IMR-90 (cell line): ENCODE data around the gene GNAI2. TPM values are rescaled to one million over a fixed set of nuclear protein-coding genes. Genes with fewer than 3 reads are reported as not detected.

ENCODE experiments used
- ATAC-seq: fragments of 200-7000 bp; cut with Tn5 transposase; 2 replicates; pipeline ENCODE4 v1.9.1; 2020; ENCODE audit warnings: low read depth, mild to moderate bottlenecking, moderate library complexity
- BruUV-seq: library from RNA; stranded (reverse); fragments of 400-500 nt; replicated peaks from 2 replicates; lab custom pipeline; 2021; lab: Mats Ljungman, UMichigan
- CTCF ChIA-PET: fragments of 300-600 bp; formaldehyde crosslinking; extraction: SDS; loops from one replicate; lab custom pipeline; 2021; ENCODE audit warnings: antibody characterized with exemption; lab: Yijun Ruan, JAX
- POLR2A ChIA-PET: fragments of 300-600 bp; sonication (Branson Sonifier 250); formaldehyde crosslinking; loops from one replicate; lab custom pipeline; 2022; ENCODE audit warnings: antibody characterized with exemption; ENCODE audit not compliant: unreplicated experiment; lab: Charles Lee
- DNase-seq: peaks from one replicate; pipeline ENCODE4 v3.0.0; 2013
- H2AFZ ChIP-seq: replicated peaks from 2 replicates; pipeline ENCODE3; 2013; ENCODE audit warnings: low read length, mild to moderate bottlenecking; ENCODE audit not compliant: poor library complexity
- H2AK5ac ChIP-seq: 2 replicates; pipeline ENCODE4 v1.6.1; 2013; ENCODE audit warnings: low read depth, low read length, inconsistent platforms
- H2AK9ac ChIP-seq: replicated peaks from 2 replicates; pipeline ENCODE3; 2013; ENCODE audit warnings: mild to moderate bottlenecking, low read depth, low read length, moderate library complexity; ENCODE audit not compliant: poor library complexity
- H2BK120ac ChIP-seq: 2 replicates; pipeline ENCODE4 v1.6.1; 2013; ENCODE audit warnings: low read depth, low read length, inconsistent platforms
- H2BK15ac ChIP-seq: 3 replicates; pipeline ENCODE4 v1.6.1; 2013; ENCODE audit warnings: low read depth, low read length, inconsistent platforms
- H2BK20ac ChIP-seq: 2 replicates; pipeline ENCODE4 v1.6.1; 2013; ENCODE audit warnings: low read depth, mild to moderate bottlenecking, inconsistent platforms, low read length, moderate library complexity
- H2BK5ac ChIP-seq: 2 replicates; pipeline ENCODE4 v1.6.1; 2013; ENCODE audit warnings: mild to moderate bottlenecking, low read depth, low read length, inconsistent platforms; ENCODE audit not compliant: poor library complexity, severe bottlenecking
- H3K14ac ChIP-seq: replicated peaks from 2 replicates; pipeline ENCODE4 v1.6.1; 2013; ENCODE audit warnings: low read depth, low read length, inconsistent platforms
- H3K18ac ChIP-seq: 2 replicates; pipeline ENCODE4 v1.6.1; 2013; ENCODE audit warnings: low read depth, low read length, control low read depth
- H3K23ac ChIP-seq: 2 replicates; pipeline ENCODE4 v1.6.1; 2013; ENCODE audit warnings: low read depth, low read length, inconsistent platforms
- H3K27ac ChIP-seq: 2 replicates; pipeline ENCODE4 v1.5.1; 2013; ENCODE audit warnings: mild to moderate bottlenecking, control low read depth, low read length; ENCODE audit not compliant: insufficient read depth
- H3K27me3 ChIP-seq: 2 replicates; pipeline ENCODE4 v1.6.1; 2013; ENCODE audit warnings: low read length; ENCODE audit not compliant: control insufficient read depth, insufficient read depth
- H3K36me3 ChIP-seq: 2 replicates; pipeline ENCODE4 v1.6.1; 2013; ENCODE audit warnings: low read length, mixed read lengths; ENCODE audit not compliant: control insufficient read depth, insufficient read depth
- H3K4ac ChIP-seq: 2 replicates; pipeline ENCODE4 v1.6.1; 2013; ENCODE audit warnings: low read depth, low read length, inconsistent platforms
- H3K4me1 ChIP-seq: 2 replicates; pipeline ENCODE4 v1.6.1; 2013; ENCODE audit warnings: low read length, mixed read lengths; ENCODE audit not compliant: control insufficient read depth, insufficient read depth
- H3K4me2 ChIP-seq: 2 replicates; pipeline ENCODE4 v1.6.1; 2013; ENCODE audit warnings: low read depth, mild to moderate bottlenecking, control low read depth, low read length, moderate library complexity
- H3K4me3 ChIP-seq: 2 replicates; pipeline ENCODE4 v1.5.1; 2013; ENCODE audit warnings: low read depth, mild to moderate bottlenecking, control low read depth, low read length, moderate library complexity; ENCODE audit not compliant: insufficient read depth
- H3K56ac ChIP-seq: 2 replicates; pipeline ENCODE4 v1.6.1; 2013; ENCODE audit warnings: low read length, inconsistent platforms; ENCODE audit not compliant: insufficient read depth; ENCODE audit errors: extremely low read depth
- H3K79me1 ChIP-seq, 2 experiments: 2 replicates each; pipeline ENCODE4 v1.6.1; 2013; ENCODE audit warnings: low read length in 2 of 2, inconsistent platforms in 1 of 2, low read depth in 1 of 2
- H3K9ac ChIP-seq: 2 replicates; pipeline ENCODE4 v1.6.1; 2013; ENCODE audit warnings: low read depth, low read length, control low read depth
- H3K9me1 ChIP-seq: 2 replicates; pipeline ENCODE4 v1.6.1; 2013; ENCODE audit warnings: low read length, inconsistent platforms; ENCODE audit not compliant: insufficient read depth
- H3K9me3 ChIP-seq: 2 replicates; pipeline ENCODE4 v1.6.1; 2013; ENCODE audit warnings: low read length; ENCODE audit not compliant: control insufficient read depth, insufficient read depth
- H4K20me1 ChIP-seq: 2 replicates; pipeline ENCODE4 v1.6.1; 2013; ENCODE audit warnings: low read length, inconsistent platforms; ENCODE audit not compliant: insufficient read depth
- H4K5ac ChIP-seq: 2 replicates; pipeline ENCODE4 v1.6.1; 2013; ENCODE audit warnings: mild to moderate bottlenecking, low read depth, low read length, control low read depth
- H4K8ac ChIP-seq, 2 experiments: 2 replicates each; pipeline ENCODE4 v1.6.1; 2013; ENCODE audit warnings: low read depth in 2 of 2, low read length in 2 of 2, control low read depth in 1 of 2, inconsistent platforms in 1 of 2
- H4K91ac ChIP-seq: 2 replicates; pipeline ENCODE4 v1.6.1; 2013; ENCODE audit warnings: low read depth, low read length, inconsistent platforms; ENCODE audit not compliant: insufficient read depth
- BHLHE40 ChIP-seq: fragments of 150-350 bp; IDR thresholded peaks from 2 replicates; pipeline ENCODE4 v1.6.1; 2016; ENCODE audit warnings: mild to moderate bottlenecking, low read depth, low read length
- CEBPB ChIP-seq: IDR thresholded peaks from 2 replicates; pipeline ENCODE4 v1.6.1; 2012; ENCODE audit warnings: low read depth, low read length, improper control_type of control experiment
- CHD1 ChIP-seq: IDR thresholded peaks from 2 replicates; pipeline ENCODE4 v1.6.1; 2012; ENCODE audit warnings: low read depth, low read length, improper control_type of control experiment
- CTCF ChIP-seq: conservative IDR thresholded peaks from 2 replicates; pipeline ENCODE4 v1.5.1; 2012; ENCODE audit warnings: mild to moderate bottlenecking, low read depth, low read length, improper control_type of control experiment
- ELK1 ChIP-seq: fragments of 150-350 bp; IDR thresholded peaks from 2 replicates; pipeline ENCODE4 v1.6.1; 2016; ENCODE audit warnings: low read depth, mild to moderate bottlenecking, low read length, moderate library complexity, borderline replicate concordance
- FOS ChIP-seq: fragments of 150-350 bp; IDR thresholded peaks from 2 replicates; pipeline ENCODE4 v1.6.1; 2016; ENCODE audit warnings: low read depth, low read length
- SMC3 ChIP-seq: fragments of 150-350 bp; IDR thresholded peaks from 2 replicates; pipeline ENCODE4 v1.6.1; 2016; ENCODE audit warnings: low read depth, mild to moderate bottlenecking, antibody characterized with exemption, low read length, moderate library complexity
- WGBS, 2 experiments: methylation state at CpG; one replicate each; pipeline versions ENCODE4 v1.1.5 to v1.1.7; 2013; ENCODE audit warnings: missing lambda C conversion rate in 2 of 2; ENCODE audit not compliant: insufficient read length in 1 of 2; ENCODE audit errors: extremely low coverage in 2 of 2; 5-methylcytosine and 5-hydroxymethylcytosine counted together
- dilution Hi-C: fragments of 300-500 bp; cut with HindIII; formaldehyde crosslinking; loops from one replicate; pipeline ENCODE4 v1.14.3; 2018; ENCODE audit warnings: low sequenced_read_pairs; ENCODE audit not compliant: unreplicated experiment
- in situ Hi-C: fragments of 300-500 bp; cut with MboI; formaldehyde crosslinking; loops from 3 replicates; pipeline ENCODE4 v1.14.3; 2019; ENCODE audit warnings: low sequenced_read_pairs, inconsistent platforms, mixed read lengths
- intact Hi-C: fragments of 100-400 bp; cut with micrococcal nuclease; formaldehyde crosslinking; loops from 2 replicates; pipeline ENCODE4 v1.10.0; 2022
- polyA plus RNA-seq, 3 experiments: library from polyadenylated mRNA; depleted of rRNA; stranded (reverse); fragments of >200 nt; gene quantifications; 2 replicates each; pipeline ENCODE4 v1.2.3, GENCODE V29; 2012; ENCODE audit warnings: low replicate concordance in 1 of 3
- total RNA-seq: library from RNA; depleted of rRNA; stranded (reverse); fragments of >200 nt; gene quantifications from 2 replicates; pipeline ENCODE4 v1.2.3, GENCODE V29; 2012

GNAI2 gene
- total and polyA plus RNA-seq, 2 of the 4 experiments (the other 2 are of a cell fraction), result 867 to 1,079 TPM

DNA sequence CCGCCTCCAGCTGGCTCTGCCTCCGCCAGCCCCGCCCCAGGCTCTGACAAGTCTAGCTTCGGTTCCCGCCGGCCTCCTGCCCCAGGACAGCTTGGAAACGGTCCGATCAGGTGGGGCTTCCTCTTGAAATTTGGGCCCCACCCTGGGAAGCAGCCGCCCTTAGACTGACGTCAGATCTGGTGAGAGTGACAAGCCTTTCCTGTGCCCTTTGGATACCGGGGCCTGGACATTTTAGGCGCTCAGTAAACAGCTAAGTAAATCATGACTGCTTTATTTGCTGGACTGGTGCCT lies 63.6 kb downstream of the GNAI2 start:
- H3K4me3 ChIP-seq, result peak overlapping the region; percentile 59
- H4K8ac ChIP-seq, result peak overlapping the region; percentile 46 to 80; a peak in 3 of 4 replicates
- H3K9ac ChIP-seq, result peak overlapping the region; percentile 71
- H3K4me1 ChIP-seq, result peaks cover 13% of the 10 kb centered on the region
- peaks cover 13 to 29% of the 10 kb centered on the region in 2 experiments; a peak in 3 of 4 replicates for H3K79me1 ChIP-seq
- peak overlapping the region; percentile 7 for H3K14ac ChIP-seq
- H2BK5ac ChIP-seq, result peak overlapping the region; percentile 61
- peak overlapping the region; percentile 73 for H3K23ac ChIP-seq
- peak overlapping the region; percentile 59 for H2AK5ac ChIP-seq
- intact Hi-C loops, result no loop called here
- H2BK120ac ChIP-seq, result 0 out of 2 replicates have a peak overlapping the region, but pooled peaks have one; percentile 7
- H3K4ac ChIP-seq, result peak overlapping the region; percentile 68
- peak overlapping the region; percentile 92 for H3K4me2 ChIP-seq
- no peaks in the 10 kb centered on the region for H3K36me3 ChIP-seq
- H3K9me1 ChIP-seq, result peaks cover 19% of the 10 kb centered on the region
- in situ Hi-C loops, result no loop called here
- 0% methylated on average over 12 of the region's 12 CpGs; no CpG with 5 or more reads in 1 of the 2 experiments for WGBS, 2 experiments
- DNase-seq (no peak), ATAC-seq (no peak)
- CTCF ChIA-PET, result interaction anchor here (1.9 kb wide), 1 partner anchor 24 kb away, joined by 4 read pairs; no protein-coding TSS in a partner anchor
- peak overlapping the region; percentile 15; the same call in 1 of the 2 replicates for H2BK20ac ChIP-seq
- H4K20me1 ChIP-seq, result no peaks in the 10 kb centered on the region
- H2AK9ac ChIP-seq, result peak overlapping the region; percentile 90
- dilution Hi-C loops, result no loop called here
- H3K18ac ChIP-seq, result peak overlapping the region; percentile 33
- H3K27ac ChIP-seq, result peak overlapping the region; percentile 63
- TF ChIP-seq FOS (no peak), BHLHE40 (no peak), SMC3 (no peak), CEBPB (no peak), CHD1 (no peak), ELK1 (no peak), CTCF (no peak)
- BruUV-seq, result no TSS peak
- H3K27me3 ChIP-seq, result no peaks in the 10 kb centered on the region
- H2BK15ac ChIP-seq, result peak overlapping the region; percentile 18; the same call in 1 of the 3 replicates
- peak overlapping the region; percentile 16; the same call in 1 of the 2 replicates for H4K5ac ChIP-seq
- no peaks in the 10 kb centered on the region for H3K9me3 ChIP-seq
- peak overlapping the region; percentile 41 for H3K56ac ChIP-seq
- POLR2A ChIA-PET, result interaction anchor here (0.7 kb wide), 1 partner anchor 16 kb away, joined by 15 read pairs; no protein-coding TSS in a partner anchor
- H2AFZ ChIP-seq, result peak overlapping the region; percentile 95
- H4K91ac ChIP-seq, result peak overlapping the region; percentile 30
